Measurements from ENCODE around the gene SCMH1. TPM values are rescaled to one million over a fixed set of nuclear protein-coding genes. Genes with fewer than 3 reads are reported as not detected.

Gene SCMH1
- total RNA-seq, 1 experiment from 2014 or later = 55.9 TPM

GRCh38 chr1:41286486-41286885 is 44.4 kb upstream of the SCMH1 start:
- H3K27ac Mint-ChIP-seq (ENCODE audit: low read depth, unreplicated experiment) = no peak overlapping the region
- no TSS peak for BruUV-seq (replicated peaks)
- TF ChIP-seq CTCF (IDR thresholded peaks at IDR 0.05; ENCODE audit: unreplicated experiment) = no peak
- intact Hi-C loops (cut with micrococcal nuclease) = no loop called here
- H3K9me3 Mint-ChIP-seq (ENCODE audit: unreplicated experiment) = no peaks in the 10 kb centered on the region
- H3K4me3 Mint-ChIP-seq (ENCODE audit: unreplicated experiment) = no peak overlapping the region
- peaks cover 5% of the 10 kb centered on the region for H3K36me3 Mint-ChIP-seq (ENCODE audit: insufficient read depth, unreplicated experiment)
- ChIA-PET CTCF (interaction anchor here (10.7 kb wide), 1 partner anchor 131 kb away, joined by 149 read pairs; no protein-coding TSS in a partner anchor), POLR2A (no interaction called here)
- DNase-seq (ENCODE audit: unreplicated experiment) = no peak
- peaks cover 56% of the 10 kb centered on the region for H3K27me3 Mint-ChIP-seq (ENCODE audit: insufficient read depth, unreplicated experiment)
- no peaks in the 10 kb centered on the region for H3K4me1 Mint-ChIP-seq (ENCODE audit: insufficient read depth, unreplicated experiment)

DNA sequence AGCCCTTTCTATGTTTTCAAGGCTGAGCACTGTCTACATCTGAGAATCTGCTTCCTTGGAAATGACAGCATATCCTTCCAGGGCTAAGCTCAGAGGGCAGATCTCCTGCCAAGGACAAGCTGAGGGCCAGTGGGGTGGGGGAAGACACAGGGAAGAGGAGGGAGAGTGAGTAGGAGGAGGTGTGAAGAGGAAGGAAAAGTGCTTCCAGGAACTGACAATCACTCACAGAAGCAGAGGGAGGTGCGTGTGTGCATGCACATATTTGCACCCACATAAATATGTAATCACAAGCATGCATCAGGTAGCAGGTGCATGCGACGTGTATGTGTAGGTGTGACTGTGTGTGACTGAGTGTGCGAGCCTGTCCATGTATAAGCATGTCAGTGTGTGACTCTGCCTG is 43.7 kb upstream of the SCMH1 start:
- peaks cover 49% of the 10 kb centered on the region for H3K27me3 Mint-ChIP-seq (ENCODE audit: insufficient read depth, unreplicated experiment)

GRCh38 chr1:41284121-41284520 is 42.0 kb upstream of the SCMH1 start:
- no peak overlapping the region for H3K27ac Mint-ChIP-seq (ENCODE audit: low read depth, unreplicated experiment)
- ChIA-PET CTCF (interaction anchor here (0.5 to 10.7 kb wide), 25 partner anchors 8 to 894 kb away, joined by 3 to 149 read pairs (median 4); no protein-coding TSS in a partner anchor), POLR2A (interaction anchor here (1.6 kb wide), 1 partner anchor 10 kb away, joined by 3 read pairs; no protein-coding TSS in a partner anchor)
- no peak for TF ChIP-seq CTCF (IDR thresholded peaks at IDR 0.05; ENCODE audit: unreplicated experiment)
- BruUV-seq (replicated peaks) = no TSS peak
- H3K27me3 Mint-ChIP-seq (ENCODE audit: insufficient read depth, unreplicated experiment) = peaks cover 32% of the 10 kb centered on the region
- H3K9me3 Mint-ChIP-seq (ENCODE audit: unreplicated experiment) = no peaks in the 10 kb centered on the region
- no peak for DNase-seq (ENCODE audit: unreplicated experiment)
- H3K4me1 Mint-ChIP-seq (ENCODE audit: insufficient read depth, unreplicated experiment) = peaks cover 5% of the 10 kb centered on the region
- no peak overlapping the region for H3K4me3 Mint-ChIP-seq (ENCODE audit: unreplicated experiment)
- H3K36me3 Mint-ChIP-seq (ENCODE audit: insufficient read depth, unreplicated experiment) = no peaks in the 10 kb centered on the region
- intact Hi-C loops (cut with micrococcal nuclease) = loop anchor here (5.0 kb wide), 2 partner anchors 148 to 233 kb away; no protein-coding TSS in a partner anchor

More for the DNA sequence above, 43.7 kb upstream of the SCMH1 start:
- Mint-ChIP-seq H3K9me3 (ENCODE audit: unreplicated experiment) (no peaks in the 10 kb centered on the region), H3K4me3 (ENCODE audit: unreplicated experiment) (no peak overlapping the region), H3K36me3 (ENCODE audit: insufficient read depth, unreplicated experiment) (peaks cover 5% of the 10 kb centered on the region), H3K4me1 (ENCODE audit: insufficient read depth, unreplicated experiment) (peaks cover 5% of the 10 kb centered on the region), H3K27ac (ENCODE audit: low read depth, unreplicated experiment) (no peak overlapping the region)
- no peak for DNase-seq (ENCODE audit: unreplicated experiment)
- intact Hi-C loops (cut with micrococcal nuclease) = no loop called here
- ChIA-PET POLR2A (no interaction called here), CTCF (interaction anchor here (1.0 to 10.7 kb wide), 3 partner anchors 76 to 199 kb away, joined by 4 to 149 read pairs (median 6); partner anchors contain the start of gene EDN2)
- no peak for TF ChIP-seq CTCF (IDR thresholded peaks at IDR 0.05; ENCODE audit: unreplicated experiment)
- no TSS peak for BruUV-seq (replicated peaks)

GRCh38 chr1:41282679-41283317 is 40.7 kb upstream of the SCMH1 start:
- no peak overlapping the region for H3K4me3 Mint-ChIP-seq (ENCODE audit: unreplicated experiment)
- peak; percentile 87 for TF ChIP-seq CTCF (IDR thresholded peaks at IDR 0.05; ENCODE audit: unreplicated experiment)
- ChIA-PET POLR2A (interaction anchor here (0.5 to 1.6 kb wide), 3 partner anchors 15 to 140 kb away, joined by 3 to 7 read pairs (median 4); no protein-coding TSS in a partner anchor), CTCF (interaction anchor here (0.5 to 10.7 kb wide), 54 partner anchors 8 to 1658 kb away, joined by 3 to 149 read pairs (median 4); partner anchors contain the start of gene FOXO6)
- no TSS peak for BruUV-seq (replicated peaks)
- DNase-seq (ENCODE audit: unreplicated experiment) = peak; percentile 31
- no peak overlapping the region for H3K27ac Mint-ChIP-seq (ENCODE audit: low read depth, unreplicated experiment)
- no peaks in the 10 kb centered on the region for H3K9me3 Mint-ChIP-seq (ENCODE audit: unreplicated experiment)
- no peaks in the 10 kb centered on the region for H3K36me3 Mint-ChIP-seq (ENCODE audit: insufficient read depth, unreplicated experiment)
- peaks cover 22% of the 10 kb centered on the region for H3K27me3 Mint-ChIP-seq (ENCODE audit: insufficient read depth, unreplicated experiment)
- intact Hi-C loops (cut with micrococcal nuclease) = loop anchor here (1.0 to 5.0 kb wide), 3 partner anchors 135 to 235 kb away; no protein-coding TSS in a partner anchor
- peaks cover 5% of the 10 kb centered on the region for H3K4me1 Mint-ChIP-seq (ENCODE audit: insufficient read depth, unreplicated experiment)
